Erythroblast (primary cell): ENCODE measurements around the gene LRRTM4.

ENCODE experiments used
- GATA1 ChIP-seq: IDR thresholded peaks from 2 replicates; pipeline ENCODE4 v1.6.1; 2011; ENCODE audit warnings: low read depth, mild to moderate bottlenecking, control low read depth, low read length, moderate library complexity
- POLR2A ChIP-seq: IDR thresholded peaks from 2 replicates; pipeline ENCODE4 v1.6.1; 2011; ENCODE audit warnings: mild to moderate bottlenecking, low read length

DNA sequence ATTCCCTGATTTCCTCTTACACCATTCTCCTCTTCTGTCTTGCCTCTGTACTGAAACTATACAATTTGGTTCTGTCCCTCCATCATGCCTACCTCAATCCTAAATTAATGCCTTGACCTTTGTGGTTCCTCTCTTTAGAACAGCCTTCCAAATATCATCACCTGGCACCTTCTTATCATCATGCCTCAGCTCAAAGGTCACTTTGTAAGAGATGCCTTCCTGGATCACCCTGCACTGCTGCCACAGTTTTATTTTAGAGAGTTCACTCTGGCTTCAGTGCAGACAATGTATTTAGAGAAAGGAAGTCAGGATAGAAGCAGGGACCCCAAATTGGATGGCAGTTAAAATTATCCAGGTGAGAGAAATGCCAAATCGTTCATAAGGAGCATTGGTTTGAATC lies 64.5 kb downstream of the LRRTM4 start:
- no peak for TF ChIP-seq POLR2A
- no peak for TF ChIP-seq GATA1
